Common myeloid progenitor, CD34-positive (primary cell): ENCODE data around the gene RECQL5.
A peak's percentile ranks its signal among the peaks of the same experiment; 100 is the strongest.
"Not testable (repeated sequence)": the region's sequence is repeated elsewhere in the genome, so short reads cannot be mapped to it uniquely, and the experiment has no call there.

Experiments used
- CTCF ChIA-PET: fragments of 350-600 bp; sonication (Branson Sonifier 250); formaldehyde crosslinking; loops from one replicate; lab custom pipeline; 2021; ENCODE audit warnings: antibody characterized with exemption; lab: Charles Lee
- POLR2A ChIA-PET: fragments of 350-600 bp; sonication (Branson Sonifier 250); formaldehyde crosslinking; loops from one replicate; lab custom pipeline; 2021; ENCODE audit warnings: antibody characterized with exemption; lab: Charles Lee
- DNase-seq, 3 donors: peaks; one replicate each; pipeline versions ENCODE4 v3.0.0 to v3.0.0-alpha.2; 2013
- H3K27ac ChIP-seq, 2 experiments: 1 replicate in 1 of 2; 2 replicates in 1 of 2; pipeline ENCODE4 v1.7.0; 2013; ENCODE audit warnings: inconsistent platforms in 2 of 2, low read length in 2 of 2, mild to moderate bottlenecking in 2 of 2, low read depth in 1 of 2, moderate library complexity in 1 of 2; ENCODE audit not compliant: severe bottlenecking in 2 of 2, insufficient read depth in 1 of 2, poor library complexity in 1 of 2
- H3K27me3 ChIP-seq, 5 experiments: replicated peaks in 2 of 5; 1 replicate in 3 of 5; 2 replicates in 2 of 5; pipeline versions ENCODE4 v1.6.1 to v1.7.0; 2013; ENCODE audit warnings: low read length in 4 of 5, mild to moderate bottlenecking in 2 of 5, moderate library complexity in 2 of 5, inconsistent platforms in 1 of 5; ENCODE audit not compliant: insufficient read depth in 5 of 5, control insufficient read depth in 4 of 5
- H3K36me3 ChIP-seq, 4 experiments: 1 replicate in 2 of 4; 2 replicates in 2 of 4; pipeline versions ENCODE4 v1.6.1 to v1.7.0; 2013; ENCODE audit warnings: low read length in 3 of 4, control low read depth in 1 of 4, mild to moderate bottlenecking in 1 of 4; ENCODE audit not compliant: control insufficient read depth in 4 of 4, insufficient read depth in 4 of 4
- H3K4me1 ChIP-seq, 4 experiments: 1 replicate in 3 of 4; 2 replicates in 1 of 4; pipeline versions ENCODE4 v1.6.1 to v1.7.1; 2013; ENCODE audit warnings: low read length in 3 of 4, mild to moderate bottlenecking in 3 of 4, control low read depth in 1 of 4, inconsistent platforms in 1 of 4, moderate library complexity in 1 of 4; ENCODE audit not compliant: control insufficient read depth in 4 of 4, insufficient read depth in 4 of 4; ENCODE audit errors: control extremely low read depth in 1 of 4
- H3K4me3 ChIP-seq, 7 experiments: 1 replicate in 4 of 7; 2 replicates in 3 of 7; pipeline versions ENCODE4 v1.5.1 to v1.7.0; 2013; ENCODE audit warnings: mild to moderate bottlenecking in 7 of 7, low read length in 6 of 7, moderate library complexity in 6 of 7, inconsistent platforms in 2 of 7, low read depth in 2 of 7, control low read depth in 1 of 7; ENCODE audit not compliant: insufficient read depth in 4 of 7, control insufficient read depth in 1 of 7; ENCODE audit errors: extremely low read depth in 1 of 7
- H3K9me3 ChIP-seq, 5 experiments: 1 replicate in 4 of 5; 2 replicates in 1 of 5; pipeline versions ENCODE4 v1.6.1 to v1.7.1; 2013; ENCODE audit warnings: low read length in 4 of 5, mild to moderate bottlenecking in 2 of 5, inconsistent platforms in 1 of 5, low read depth in 1 of 5, moderate library complexity in 1 of 5; ENCODE audit not compliant: control insufficient read depth in 4 of 5, insufficient read depth in 2 of 5; ENCODE audit errors: control extremely low read depth in 1 of 5
- WGBS: methylation state at CpG from one replicate; pipeline ENCODE4 v1.1.5; 2013; ENCODE audit not compliant: insufficient coverage; 5-methylcytosine and 5-hydroxymethylcytosine counted together

RECQL5 gene

DNA sequence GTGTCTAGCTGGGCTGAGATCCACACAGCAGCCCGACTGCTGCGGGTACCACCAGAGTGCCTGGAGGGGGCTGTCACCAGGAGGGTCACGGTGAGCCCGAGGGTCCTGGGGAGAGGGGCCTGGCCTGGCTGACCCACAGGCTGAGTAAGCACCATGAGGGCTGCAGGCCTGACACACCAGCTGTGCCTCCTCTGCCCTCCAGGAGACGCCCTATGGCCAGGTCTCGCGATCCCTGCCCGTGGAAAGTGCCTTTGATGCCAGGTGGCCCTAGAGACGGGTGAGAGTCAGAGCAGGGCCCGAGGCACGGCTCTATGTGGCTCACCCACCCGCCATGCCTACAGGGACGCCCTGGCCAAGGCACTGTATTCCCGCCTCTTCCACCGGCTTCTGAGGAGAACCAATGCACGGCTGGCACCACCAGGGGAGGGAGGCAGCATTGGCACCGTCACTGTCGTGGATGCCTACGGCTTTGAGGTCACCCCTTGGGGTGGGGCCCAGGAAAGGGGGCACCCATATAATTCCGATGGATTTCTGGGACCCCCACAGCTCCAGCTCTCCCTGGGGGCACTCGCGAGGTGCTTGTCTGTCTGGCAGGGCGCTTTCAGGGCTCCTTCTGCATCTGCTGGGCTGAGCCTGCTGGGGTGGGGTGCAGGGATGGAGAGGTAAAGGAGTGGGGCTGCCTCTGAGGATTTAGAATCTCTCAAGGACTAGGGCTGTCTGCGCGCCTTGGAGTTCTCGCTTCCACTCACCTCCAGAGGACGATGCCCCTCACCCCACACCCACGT is 72.3 kb downstream of the RECQL5 start:
- H3K27me3 ChIP-seq: no peaks in the 10 kb centered on the region
- 94% methylated on average over 25 of the region's 28 CpGs for WGBS
- H3K27ac ChIP-seq: no peak overlapping the region
- POLR2A ChIA-PET: interaction anchor here (0.5 to 0.6 kb wide), 2 partner anchors 839 to 1082 kb away, joined by 3 read pairs; no protein-coding TSS in a partner anchor
- H3K4me1 ChIP-seq: peaks cover 0 to 7% (median 5%) of the 10 kb centered on the region in 4 experiments
- H3K36me3 ChIP-seq: peaks cover 2 to 50% (median 33%) of the 10 kb centered on the region in 4 experiments
- no peaks in the 10 kb centered on the region for H3K9me3 ChIP-seq
- no peak for DNase-seq
- no peak overlapping the region for H3K4me3 ChIP-seq
- CTCF ChIA-PET: no interaction called here

DNA sequence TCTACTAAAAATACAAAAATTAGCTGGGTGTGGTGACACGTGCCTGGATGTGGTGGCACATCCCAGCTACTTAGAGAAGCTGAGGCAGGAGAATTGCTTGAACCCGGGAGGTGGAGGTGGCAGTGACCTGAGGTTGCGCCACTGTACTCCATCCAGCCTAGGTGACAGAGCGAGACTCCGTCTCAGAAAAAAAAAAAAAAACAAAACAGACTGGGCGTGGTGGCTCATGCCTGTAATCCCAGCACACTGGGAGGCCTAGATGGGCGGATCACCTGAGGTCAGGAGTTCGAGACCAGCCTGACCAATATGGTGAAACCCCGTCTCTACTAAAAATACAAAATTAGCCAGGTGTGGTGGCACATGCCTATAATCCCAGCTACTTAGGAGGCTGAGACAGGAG is 73.5 kb downstream of the RECQL5 start:
- DNase-seq, POLR2A ChIA-PET, H3K27me3 ChIP-seq, H3K27ac ChIP-seq, H3K9me3 ChIP-seq, H3K4me3 ChIP-seq: not testable (repeated sequence)
- Histone ChIP-seq H3K36me3 (peaks cover 2 to 50% (median 33%) of the 10 kb centered on the region in 4 experiments), H3K4me1 (peaks cover 0 to 15% (median 12%) of the 10 kb centered on the region in 4 experiments)
- 100% methylated on average over 7 of the region's 9 CpGs for WGBS
- CTCF ChIA-PET: interaction anchor here (1.2 to 4.0 kb wide), 2 partner anchors 8 to 156 kb away, joined by 3 to 18 read pairs; no protein-coding TSS in a partner anchor

DNA sequence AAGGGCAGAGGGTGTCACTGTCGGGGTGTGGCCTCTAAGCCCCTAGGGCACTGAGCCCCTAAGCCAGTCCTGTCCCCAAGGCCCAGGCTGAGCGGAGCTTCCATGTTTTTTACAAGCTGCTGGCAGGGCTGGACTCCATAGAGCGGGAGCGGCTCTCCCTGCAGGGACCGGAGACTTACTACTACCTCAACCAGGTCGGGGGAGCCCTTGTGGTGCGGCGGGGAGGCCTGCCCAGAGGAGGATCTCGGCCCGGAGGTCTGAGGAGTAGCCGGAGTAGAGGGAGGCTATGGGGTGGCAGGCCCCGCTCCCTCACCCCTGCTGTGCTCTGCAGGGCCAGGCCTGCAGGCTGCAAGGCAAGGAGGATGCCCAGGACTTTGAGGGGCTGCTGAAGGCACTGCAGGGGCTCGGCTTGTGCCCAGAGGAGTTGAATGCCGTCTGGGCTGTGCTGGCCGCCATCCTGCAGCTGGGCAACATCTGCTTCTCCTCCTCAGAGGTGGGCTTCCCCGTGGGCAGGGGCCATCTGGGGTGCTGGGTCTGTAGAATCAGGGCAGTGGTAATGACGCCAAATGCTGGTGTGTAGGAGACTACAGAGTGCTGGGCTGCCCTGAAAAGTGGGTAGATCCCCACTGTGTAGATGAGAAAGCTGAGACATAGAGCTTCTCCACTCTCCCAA is 74.5 kb downstream of the RECQL5 start:
- whole genome bisulfite sequencing: 98% methylated on average over 16 of the region's 17 CpGs

DNA sequence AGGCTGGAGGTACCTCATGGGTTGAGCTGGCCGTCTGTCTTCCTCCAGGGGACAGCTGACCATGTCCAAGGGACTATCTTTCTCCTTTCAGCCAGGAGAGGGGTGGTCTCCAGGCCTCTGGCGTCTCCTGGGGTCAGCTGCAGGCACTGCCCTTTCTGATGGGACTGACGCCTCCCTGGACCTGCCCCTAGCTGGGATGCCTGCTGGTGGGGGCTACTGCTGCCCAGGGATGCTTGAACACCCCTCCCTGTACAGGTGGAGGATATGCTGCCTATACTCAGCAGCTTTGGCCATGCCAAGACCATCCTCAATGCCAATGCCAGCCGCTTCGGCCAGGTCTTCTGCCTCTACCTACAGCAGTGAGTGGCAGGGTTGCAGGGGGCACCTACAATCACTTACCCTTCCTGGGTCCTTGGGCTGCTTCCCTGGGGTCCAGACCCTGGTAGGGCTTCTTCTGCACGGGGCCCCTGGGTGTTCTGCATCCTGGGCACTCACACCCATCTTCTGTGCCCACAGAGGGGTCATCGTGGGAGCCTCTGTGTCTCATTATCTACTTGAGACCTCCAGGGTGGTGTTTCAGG is 75.1 kb downstream of the RECQL5 start:
- no peak for DNase-seq
- H3K9me3 ChIP-seq: no peaks in the 10 kb centered on the region
- ChIA-PET CTCF (interaction anchor here (1.0 to 4.0 kb wide), 4 partner anchors 10 to 87 kb away, joined by 3 to 18 read pairs (median 3); no protein-coding TSS in a partner anchor), POLR2A (interaction anchor here (1.0 kb wide), 1 partner anchor 67 kb away, joined by 4 read pairs; the partner anchor contains the start of gene LLGL2)
- H3K27me3 ChIP-seq: no peaks in the 10 kb centered on the region
- H3K36me3 ChIP-seq: peaks cover 2 to 45% (median 30%) of the 10 kb centered on the region in 4 experiments
- 100% methylated on average over 4 of the region's 7 CpGs for WGBS
- no peak overlapping the region for H3K4me3 ChIP-seq
- H3K27ac ChIP-seq: no peak overlapping the region
- H3K4me1 ChIP-seq: peaks cover 5 to 28% (median 23%) of the 10 kb centered on the region in 4 experiments

More for the DNA sequence above, 74.5 kb downstream of the RECQL5 start:
- Histone ChIP-seq H3K4me3 (no peak overlapping the region), H3K27ac (no peak overlapping the region), H3K4me1 (peaks cover 0 to 21% (median 16%) of the 10 kb centered on the region in 4 experiments), H3K9me3 (no peaks in the 10 kb centered on the region), H3K36me3 (peaks cover 2 to 50% (median 33%) of the 10 kb centered on the region in 4 experiments), H3K27me3 (no peaks in the 10 kb centered on the region)
- no peak for DNase-seq
- ChIA-PET POLR2A (no interaction called here), CTCF (interaction anchor here (0.8 to 4.0 kb wide), 4 partner anchors 9 to 157 kb away, joined by 3 to 18 read pairs (median 3); no protein-coding TSS in a partner anchor)

DNA sequence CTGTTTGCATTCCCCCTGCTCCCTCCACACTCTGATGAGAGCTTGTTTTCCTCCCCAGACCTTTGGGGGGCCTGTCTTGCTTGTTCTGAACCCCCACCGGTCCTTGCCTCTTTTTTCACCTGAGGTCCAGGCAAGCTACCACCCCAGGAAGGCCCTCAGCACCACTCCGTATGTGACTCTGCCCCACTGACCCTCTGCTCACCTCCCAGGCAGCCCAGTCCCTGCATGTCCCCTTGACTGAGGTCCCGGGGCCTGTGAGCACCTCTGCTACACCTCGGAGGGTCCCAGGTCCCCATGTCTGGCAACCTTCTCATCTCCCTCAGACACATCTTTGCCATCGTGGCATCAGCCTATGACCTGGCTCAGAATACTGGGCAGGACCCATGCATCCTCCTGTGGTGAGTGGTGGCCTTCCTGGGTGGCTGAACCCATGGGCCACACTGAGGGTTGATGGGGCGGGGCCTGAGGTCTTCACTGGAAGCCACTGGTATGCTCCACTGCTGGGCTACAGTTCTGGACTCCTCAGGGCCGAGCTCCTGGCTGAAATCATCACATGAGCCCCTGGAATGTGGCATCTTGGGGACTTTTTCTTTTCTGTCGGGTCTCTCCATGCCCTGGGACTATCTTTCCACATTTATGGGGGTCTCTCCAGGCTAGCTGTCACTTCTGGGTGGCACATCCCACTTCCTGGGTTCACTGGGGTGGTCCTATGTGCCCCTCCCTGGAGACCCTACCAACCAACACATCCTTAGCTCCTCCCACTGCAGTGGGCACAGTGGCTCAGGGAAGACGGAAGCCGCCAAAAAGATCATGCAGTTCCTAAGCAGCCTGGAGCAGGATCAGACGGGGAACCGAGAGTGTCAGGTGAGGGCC is 75.9 kb downstream of the RECQL5 start:
- H3K9me3 ChIP-seq: no peaks in the 10 kb centered on the region
- ChIA-PET CTCF (interaction anchor here (0.7 to 4.0 kb wide), 7 partner anchors 11 to 159 kb away, joined by 3 to 18 read pairs (median 3); no protein-coding TSS in a partner anchor), POLR2A (interaction anchor here (0.7 to 1.0 kb wide), 2 partner anchors 66 to 268 kb away, joined by 3 to 4 read pairs; partner anchors contain the start of gene LLGL2)
- 94% methylated on average over 12 of the region's 12 CpGs for WGBS
- no peak for DNase-seq
- H3K27ac ChIP-seq: no peak overlapping the region
- peaks cover 5 to 30% (median 24%) of the 10 kb centered on the region in 4 experiments for H3K4me1 ChIP-seq
- H3K36me3 ChIP-seq: peaks cover 2 to 41% (median 28%) of the 10 kb centered on the region in 4 experiments
- H3K27me3 ChIP-seq: no peaks in the 10 kb centered on the region
- H3K4me3 ChIP-seq: no peak overlapping the region

DNA sequence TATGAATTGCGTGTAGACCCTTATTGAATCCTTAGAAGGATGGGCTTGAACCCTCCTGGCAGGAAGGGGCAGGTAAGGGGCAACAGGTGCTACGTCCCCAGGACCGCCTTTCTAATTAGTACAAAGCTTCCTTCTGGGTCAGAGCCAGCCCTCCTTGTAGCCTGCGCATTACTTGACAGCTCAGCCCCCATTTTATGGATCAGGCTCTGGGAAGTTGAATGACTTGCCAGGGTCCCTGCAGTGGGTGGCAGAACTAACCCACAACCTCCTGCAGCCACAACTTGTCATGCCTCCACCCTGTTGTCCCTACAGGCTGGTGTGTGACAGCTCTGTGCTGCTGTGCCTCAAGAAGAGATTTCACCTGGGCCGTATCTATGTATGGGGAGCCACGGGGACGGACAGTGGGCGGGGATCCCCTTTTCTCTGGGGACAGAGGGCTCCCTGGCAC is 76.6 kb downstream of the RECQL5 start:
- peaks cover 2 to 40% (median 27%) of the 10 kb centered on the region in 4 experiments for H3K36me3 ChIP-seq
- no peak for DNase-seq
- peaks cover 5 to 30% (median 24%) of the 10 kb centered on the region in 4 experiments for H3K4me1 ChIP-seq
- H3K9me3 ChIP-seq: no peaks in the 10 kb centered on the region
- ChIA-PET POLR2A (interaction anchor here (0.7 kb wide), 1 partner anchor 268 kb away, joined by 3 read pairs; no protein-coding TSS in a partner anchor), CTCF (interaction anchor here (0.7 to 4.0 kb wide), 6 partner anchors 9 to 160 kb away, joined by 3 to 18 read pairs (median 4); partner anchors contain the start of gene TSEN54)
- H3K27me3 ChIP-seq: no peaks in the 10 kb centered on the region
- no peak overlapping the region for H3K27ac ChIP-seq
- peak overlapping the region in 2 of 7 experiments; percentile 68 to 77 for H3K4me3 ChIP-seq
- WGBS: 100% methylated on average over 4 of the region's 8 CpGs
